GM18505 (cell line): ENCODE results near the gene STON2.
A peak's percentile ranks its signal among the peaks of the same experiment; 100 is the strongest.

Source experiments
- ATAC-seq: cut with Tn5 transposase; IDR thresholded peaks from one replicate; pipeline ENCODE4 v1.9.1; 2021; ENCODE audit not compliant: unreplicated experiment
- POLR2A ChIP-seq: IDR thresholded peaks from 4 replicates; pipeline ENCODE4 v1.6.1; 2011; ENCODE audit warnings: borderline replicate concordance; ENCODE audit not compliant: insufficient read depth, insufficient read length; ENCODE audit errors: extremely low read depth

Gene STON2

DNA sequence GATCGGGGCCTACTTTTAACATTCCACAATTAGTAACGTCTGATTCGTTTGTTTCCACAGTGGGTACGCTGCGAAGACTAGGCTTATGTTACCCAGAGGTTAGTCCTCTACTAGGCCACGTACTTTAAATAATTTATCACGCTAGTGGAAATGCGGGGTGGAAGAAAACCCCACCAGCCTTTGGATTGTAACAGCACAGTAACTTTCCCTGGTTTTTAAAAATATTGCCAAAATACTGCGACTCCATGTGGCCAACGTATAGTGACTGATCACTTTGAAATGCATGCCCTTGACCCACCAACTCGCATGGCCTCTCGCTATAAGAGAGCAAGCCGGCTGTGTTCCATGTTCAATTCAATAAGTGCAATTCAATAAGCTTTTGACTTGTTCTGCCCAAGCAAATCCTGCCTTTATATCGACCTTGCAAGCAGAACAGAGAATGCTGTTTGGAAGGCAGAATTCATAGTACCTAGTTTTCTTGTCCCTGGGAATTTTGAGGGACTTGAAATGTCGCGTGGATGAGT, 178.5 kb downstream of the STON2 start:
- no peak for TF ChIP-seq POLR2A
- no peak for ATAC-seq

DNA sequence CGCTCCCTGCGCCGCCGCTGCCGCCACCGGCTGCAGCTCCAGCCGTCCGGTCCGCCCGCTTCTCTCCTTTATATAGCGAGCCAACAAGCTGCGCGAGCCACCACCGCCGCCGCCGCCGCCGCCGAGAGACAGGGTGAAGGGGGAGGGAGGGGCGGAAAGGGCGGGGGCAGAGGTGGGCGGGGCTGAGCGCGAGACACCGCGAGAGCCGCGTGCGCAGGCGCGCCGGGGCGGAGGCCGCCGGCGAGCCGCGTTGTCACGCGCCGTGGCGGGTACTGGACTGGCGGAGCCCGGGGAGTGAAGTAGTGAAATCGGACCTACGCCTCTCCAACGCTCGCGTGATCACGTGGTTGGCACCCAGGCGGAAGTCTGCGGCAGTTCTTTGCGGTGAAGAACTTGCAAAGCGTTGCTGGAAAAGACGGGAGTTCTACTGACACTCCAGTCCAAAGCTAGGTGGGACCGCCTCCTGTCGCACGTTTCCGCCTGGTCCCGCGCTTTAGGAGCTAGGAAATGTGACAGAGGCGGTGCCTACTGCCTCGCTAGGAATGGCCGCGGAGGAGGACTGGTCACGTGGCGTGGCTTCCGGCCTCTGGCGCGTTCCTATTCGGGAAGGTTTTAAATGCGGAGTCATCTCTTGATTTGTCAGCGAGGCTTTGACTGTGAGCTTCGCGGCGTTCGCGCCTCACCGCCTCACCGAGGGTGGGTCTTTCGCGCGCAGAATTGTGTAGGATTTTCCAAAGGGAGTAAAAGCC, 179.1 kb downstream of the STON2 start, which contains the start of gene GTF2A1:
Gene GTF2A1, minus strand, starts transcription at position 130 of the 749 bp plus-strand sequence. CDS start 441 bp downstream, outside the sequence.
- peak; percentile 79 for ATAC-seq
- TF ChIP-seq POLR2A = peak; percentile 100

DNA sequence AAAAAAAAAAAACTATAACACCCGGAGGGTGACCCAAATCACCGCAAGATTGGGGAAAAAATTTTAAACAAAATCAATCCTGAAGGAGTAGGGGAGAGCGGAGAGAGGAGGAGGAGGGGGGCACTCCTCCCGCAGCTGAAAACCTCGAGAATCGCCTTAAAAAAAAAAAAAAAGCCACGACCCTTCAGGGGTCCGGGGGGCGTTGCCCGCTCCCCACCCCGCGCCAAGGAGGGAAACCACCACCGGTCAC, 179.6 kb downstream of the STON2 start:
- TF ChIP-seq POLR2A = no peak
- no peak for ATAC-seq

GRCh38 chr14:81219759-81220579, 180.2 kb downstream of the STON2 start:
- no peak for ATAC-seq
- no peak for TF ChIP-seq POLR2A

DNA sequence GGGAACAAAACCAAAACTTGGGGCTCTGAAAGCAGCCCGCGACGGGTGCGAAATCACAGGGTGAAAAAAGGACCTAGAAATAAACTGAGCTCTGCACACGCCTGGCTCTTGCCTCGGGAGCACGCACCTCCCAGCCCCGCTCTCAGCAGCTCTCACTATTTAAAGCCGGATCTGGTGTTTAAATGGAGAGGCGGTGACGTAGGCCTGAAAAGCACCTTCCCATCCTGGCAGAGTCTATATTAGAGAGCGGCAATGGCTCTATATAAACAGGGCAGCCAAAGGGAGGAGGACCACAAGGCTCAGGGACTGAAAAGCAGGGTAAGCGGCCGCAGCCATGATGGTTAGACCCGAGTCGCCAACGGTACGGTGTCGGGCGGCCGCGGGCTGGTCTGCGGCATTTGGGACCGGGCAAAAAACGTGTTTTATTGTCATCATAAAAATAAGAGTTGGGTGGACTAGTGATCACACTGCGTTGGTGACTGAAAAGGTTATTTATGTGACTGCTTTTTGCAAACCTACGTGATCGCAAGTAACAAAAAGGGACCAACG, 180.8 kb downstream of the STON2 start:
- TF ChIP-seq POLR2A = peak; percentile 98
- ATAC-seq = peak; percentile 49

- ATAC-seq = no peak
- TF ChIP-seq POLR2A = no peak
Measured at GRCh38 chr14:81211844-81212243, 188.3 kb downstream of the STON2 start.
